HG02885 (cell line): ENCODE data around the gene ARHGAP26.

ENCODE experiments used
- ATAC-seq: cut with Tn5 transposase; IDR thresholded peaks from one replicate; pipeline ENCODE4 v1.9.1; 2021; ENCODE audit warnings: mild to moderate bottlenecking; ENCODE audit not compliant: unreplicated experiment, poor library complexity

ARHGAP26 gene

DNA sequence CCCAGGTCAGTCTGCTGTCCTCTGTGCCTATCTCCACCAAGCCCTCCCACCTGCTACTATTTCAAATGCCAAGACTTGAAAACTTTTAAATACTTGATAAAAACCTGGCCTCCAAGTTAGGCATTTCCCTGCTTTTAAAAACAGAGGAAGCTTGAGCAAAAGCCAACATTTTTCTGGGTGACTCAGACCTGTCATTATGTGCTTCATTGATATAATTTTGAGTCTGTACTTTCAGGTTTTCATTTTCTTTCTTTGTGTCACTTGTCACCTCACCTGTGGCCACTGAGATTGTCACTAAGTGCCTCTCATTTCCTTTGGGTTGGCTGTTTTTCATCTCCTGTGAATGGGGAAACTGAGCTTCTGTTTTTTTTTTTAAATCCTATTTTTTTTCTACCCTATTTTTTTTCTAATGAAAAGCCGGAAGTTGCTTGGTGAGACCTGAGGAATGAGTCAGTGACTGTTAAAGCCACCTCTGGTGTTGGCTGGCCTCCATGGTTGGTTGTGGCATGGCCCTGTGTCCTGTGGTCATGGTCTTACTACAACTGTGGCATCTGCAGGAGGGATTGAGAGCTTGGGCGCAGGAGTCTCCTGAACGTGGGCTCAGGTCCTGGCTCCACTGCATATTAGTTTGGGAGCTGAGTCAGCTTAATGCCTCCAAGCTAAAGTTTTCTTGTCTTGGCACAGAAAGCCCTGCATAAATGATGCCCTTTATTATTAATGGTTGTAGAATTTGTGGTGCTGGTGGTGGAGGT lies 56.7 kb downstream of the ARHGAP26 start:
- no peak for ATAC-seq

- ATAC-seq = no peak
Observed at GRCh38 chr5:142827934-142828576, 57.9 kb downstream of the ARHGAP26 start.

GRCh38 chr5:142828797-142829535 lies 58.8 kb downstream of the ARHGAP26 start:
- no peak for ATAC-seq

- no peak for ATAC-seq
Observed at GRCh38 chr5:142829801-142830220, 59.6 kb downstream of the ARHGAP26 start.

DNA sequence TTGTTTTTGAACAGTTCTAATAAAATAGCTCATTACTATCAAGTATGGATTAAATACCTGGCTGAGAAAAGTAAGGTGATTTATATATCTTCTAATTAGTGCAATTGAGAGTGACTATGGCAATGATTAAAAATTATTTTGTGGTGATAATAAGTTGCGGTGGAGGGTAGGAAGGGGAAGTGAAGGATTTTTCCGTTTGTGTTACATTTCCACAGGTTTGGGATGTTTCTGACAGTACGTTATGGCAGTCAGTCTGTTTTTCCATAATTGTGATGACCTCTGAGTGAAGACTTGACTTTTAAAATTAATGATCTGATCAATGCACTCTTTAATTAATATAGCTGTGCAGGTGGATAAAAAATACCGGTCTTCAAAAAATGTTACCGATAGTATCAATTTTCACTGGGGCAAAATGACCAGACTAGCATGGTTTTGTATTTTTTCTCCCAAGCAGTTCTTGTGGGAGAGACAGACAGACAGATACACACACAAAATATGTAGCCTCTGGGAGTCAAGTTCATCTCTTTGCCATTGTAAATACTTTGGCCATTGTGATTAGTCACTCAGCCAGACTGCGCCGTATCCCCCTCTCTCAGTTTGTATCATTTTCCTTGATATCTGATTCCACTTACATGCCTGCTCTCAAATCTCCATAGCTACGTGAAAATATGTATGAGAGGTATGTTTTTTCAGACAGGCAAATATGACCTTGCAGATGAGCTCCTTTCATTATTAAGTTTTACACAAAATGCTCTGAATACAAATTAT lies 60.2 kb downstream of the ARHGAP26 start:
- ATAC-seq = no peak

DNA sequence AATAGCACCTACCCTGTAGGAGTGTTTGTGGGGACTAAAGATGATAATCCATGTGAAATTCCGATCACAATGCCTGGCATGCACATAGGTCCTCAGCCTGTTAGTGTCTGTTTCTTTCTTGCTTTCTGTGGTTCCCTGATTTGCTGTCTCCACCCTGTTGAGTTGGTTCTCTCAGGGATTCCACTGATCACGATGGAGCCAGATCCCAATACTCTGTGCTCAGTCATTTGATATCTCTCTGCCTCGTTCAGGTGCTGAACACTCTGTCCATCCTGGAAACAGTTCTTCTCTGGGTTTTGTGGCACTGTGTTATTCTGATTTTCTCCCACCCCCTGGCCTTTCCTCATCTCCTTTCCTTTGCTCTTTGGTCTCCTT lies 60.8 kb downstream of the ARHGAP26 start:
- ATAC-seq = no peak

- ATAC-seq = no peak
Observed at GRCh38 chr5:142832263-142832662, 62.1 kb downstream of the ARHGAP26 start.

- no peak for ATAC-seq
Observed at GRCh38 chr5:142833517-142834449, 63.6 kb downstream of the ARHGAP26 start.

DNA sequence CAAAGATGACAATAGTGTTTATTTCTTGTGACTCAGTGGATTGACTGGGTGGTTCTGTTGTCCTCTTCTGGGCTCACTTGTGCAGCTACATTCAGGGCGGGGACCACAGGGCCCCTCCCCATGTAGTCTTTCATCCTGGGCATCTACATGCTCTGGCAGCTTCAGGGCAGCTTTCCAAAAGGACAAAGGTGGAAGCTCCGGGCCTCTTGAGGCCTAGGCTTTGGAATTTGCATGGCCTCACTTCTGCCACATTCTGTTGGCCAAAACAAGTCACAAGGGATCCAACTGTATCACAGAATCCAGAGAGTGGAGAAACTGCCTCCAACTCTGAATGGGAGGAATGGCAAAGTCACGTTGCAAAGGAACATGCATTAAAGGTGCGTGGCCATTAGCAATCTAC lies 64.3 kb downstream of the ARHGAP26 start:
- no peak for ATAC-seq

- ATAC-seq = no peak
Observed at GRCh38 chr5:142835540-142835939, 65.4 kb downstream of the ARHGAP26 start.

DNA sequence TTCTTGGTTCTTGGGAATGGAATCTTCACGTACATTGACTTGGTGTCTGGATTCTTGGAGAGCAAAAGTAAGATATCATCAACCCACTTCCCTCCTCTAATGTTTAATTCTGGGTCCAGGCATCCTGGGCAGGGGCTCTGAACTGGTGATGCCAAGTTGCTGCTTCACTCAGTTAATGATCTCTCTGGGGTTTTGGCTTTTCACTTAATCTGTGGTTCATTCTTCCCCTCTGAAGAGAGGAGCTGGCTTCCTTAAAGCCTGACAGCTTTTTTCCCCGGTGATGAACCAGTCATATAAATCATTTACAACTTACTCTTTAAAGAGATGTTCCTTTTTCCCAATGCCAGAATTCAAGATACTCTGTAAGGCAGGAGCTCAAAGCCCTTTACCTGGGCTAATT lies 65.9 kb downstream of the ARHGAP26 start:
- no peak for ATAC-seq

DNA sequence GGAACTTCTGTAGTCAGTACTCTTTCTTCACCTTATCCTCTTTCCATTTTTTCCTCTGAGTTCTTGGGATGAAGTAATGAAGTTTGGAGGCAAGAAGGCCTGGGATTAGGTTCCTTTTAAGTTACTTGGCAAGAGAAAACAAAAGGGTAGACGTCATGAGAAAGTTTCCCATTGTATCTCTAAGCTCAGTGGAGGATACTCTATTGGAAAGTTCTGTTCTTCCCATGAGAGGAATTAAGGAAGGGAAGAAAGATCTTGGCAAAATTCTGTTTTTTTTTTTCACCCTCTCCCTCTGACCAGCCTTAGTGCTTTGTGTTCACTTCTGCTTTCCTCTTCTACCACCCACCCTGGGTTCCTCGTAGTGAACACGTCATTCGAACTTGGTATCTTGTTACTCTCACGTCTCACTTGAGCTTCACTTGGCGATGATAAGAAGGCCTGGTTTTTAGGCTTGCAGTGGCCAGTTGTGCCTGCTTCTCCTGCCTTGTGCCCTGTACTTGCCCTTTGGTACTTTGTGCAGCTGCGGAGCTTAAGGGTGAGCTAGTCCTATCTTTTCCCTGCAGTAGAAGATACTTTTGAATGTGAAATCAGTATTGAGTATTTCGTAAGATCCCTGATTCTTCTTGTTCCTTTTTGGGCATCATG lies 67.0 kb downstream of the ARHGAP26 start:
- ATAC-seq = no peak

DNA sequence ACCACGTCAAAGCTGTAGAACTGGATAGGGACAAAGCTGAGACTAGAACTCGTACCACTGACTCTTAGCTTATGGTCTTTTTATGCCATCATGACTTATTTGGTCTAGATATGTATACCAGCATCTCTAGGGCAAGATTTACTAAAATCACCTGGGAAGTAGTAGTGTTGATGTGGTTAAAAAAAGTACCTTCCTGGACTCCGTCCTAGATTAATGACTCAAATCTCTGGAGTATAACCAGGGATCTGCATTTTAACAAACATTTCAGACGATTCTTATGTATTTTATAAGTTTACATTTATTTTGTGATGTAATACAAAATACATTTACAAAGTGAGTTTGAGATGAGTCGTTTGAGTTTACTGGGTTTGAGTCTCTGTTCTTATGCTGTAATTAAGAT lies 68.7 kb downstream of the ARHGAP26 start:
- ATAC-seq = no peak

GRCh38 chr5:142839711-142840346 lies 69.7 kb downstream of the ARHGAP26 start:
- ATAC-seq = no peak

DNA sequence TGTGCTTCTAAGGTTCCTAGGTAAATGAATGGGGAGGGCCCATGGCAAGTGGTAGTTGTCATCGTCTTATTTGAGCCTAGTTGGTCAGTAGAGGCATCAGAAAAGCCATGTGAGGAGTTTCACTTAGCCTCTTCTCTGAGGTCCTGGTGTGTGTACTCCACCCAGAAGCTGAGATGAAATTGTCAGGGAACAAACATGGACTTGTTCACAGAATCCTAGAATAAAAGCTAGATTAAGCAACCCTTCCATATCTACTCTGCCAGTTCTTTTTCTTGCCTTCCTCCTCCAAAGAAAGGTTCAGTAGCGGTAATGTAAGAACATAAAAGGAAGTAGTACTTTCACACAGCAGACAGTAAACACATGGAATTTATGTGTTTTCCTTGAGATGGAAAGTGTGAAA lies 70.4 kb downstream of the ARHGAP26 start:
- ATAC-seq = no peak

DNA sequence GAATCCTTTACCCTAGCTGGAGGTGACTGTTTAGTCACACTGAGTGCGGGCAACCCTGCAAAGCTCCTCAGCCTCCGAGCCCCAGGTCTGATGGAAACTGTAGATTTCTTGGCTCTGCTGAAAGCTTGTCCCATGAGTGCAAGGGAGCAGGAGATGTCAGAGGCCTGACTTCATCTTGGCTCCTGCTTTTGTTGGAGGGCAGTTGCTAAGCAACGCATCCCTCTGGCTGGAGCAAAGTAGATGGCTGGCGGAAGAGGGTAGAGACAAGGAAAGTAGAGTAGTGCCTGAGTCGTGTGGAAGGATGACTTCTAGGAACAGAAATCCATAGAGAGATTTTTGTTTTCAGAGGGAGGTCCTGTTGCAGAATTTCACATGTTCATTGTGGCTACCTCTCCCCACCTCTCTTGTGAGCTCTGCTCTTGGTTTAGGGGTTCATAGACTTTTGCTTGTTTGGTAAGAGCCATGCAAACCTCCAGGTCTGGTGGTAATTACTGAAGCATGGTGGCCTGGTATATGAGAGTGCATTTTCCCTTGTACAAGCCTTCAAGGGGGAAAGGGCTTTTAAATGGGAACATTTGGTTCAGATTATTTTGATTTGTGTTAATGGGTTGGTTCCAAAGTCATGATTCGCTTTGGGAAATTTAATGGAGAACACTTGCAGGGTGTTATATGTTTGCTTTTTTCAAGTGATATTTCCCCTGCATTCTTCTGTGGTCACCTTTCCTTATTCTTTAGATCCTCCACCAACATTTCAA lies 71.5 kb downstream of the ARHGAP26 start:
- no peak for ATAC-seq

DNA sequence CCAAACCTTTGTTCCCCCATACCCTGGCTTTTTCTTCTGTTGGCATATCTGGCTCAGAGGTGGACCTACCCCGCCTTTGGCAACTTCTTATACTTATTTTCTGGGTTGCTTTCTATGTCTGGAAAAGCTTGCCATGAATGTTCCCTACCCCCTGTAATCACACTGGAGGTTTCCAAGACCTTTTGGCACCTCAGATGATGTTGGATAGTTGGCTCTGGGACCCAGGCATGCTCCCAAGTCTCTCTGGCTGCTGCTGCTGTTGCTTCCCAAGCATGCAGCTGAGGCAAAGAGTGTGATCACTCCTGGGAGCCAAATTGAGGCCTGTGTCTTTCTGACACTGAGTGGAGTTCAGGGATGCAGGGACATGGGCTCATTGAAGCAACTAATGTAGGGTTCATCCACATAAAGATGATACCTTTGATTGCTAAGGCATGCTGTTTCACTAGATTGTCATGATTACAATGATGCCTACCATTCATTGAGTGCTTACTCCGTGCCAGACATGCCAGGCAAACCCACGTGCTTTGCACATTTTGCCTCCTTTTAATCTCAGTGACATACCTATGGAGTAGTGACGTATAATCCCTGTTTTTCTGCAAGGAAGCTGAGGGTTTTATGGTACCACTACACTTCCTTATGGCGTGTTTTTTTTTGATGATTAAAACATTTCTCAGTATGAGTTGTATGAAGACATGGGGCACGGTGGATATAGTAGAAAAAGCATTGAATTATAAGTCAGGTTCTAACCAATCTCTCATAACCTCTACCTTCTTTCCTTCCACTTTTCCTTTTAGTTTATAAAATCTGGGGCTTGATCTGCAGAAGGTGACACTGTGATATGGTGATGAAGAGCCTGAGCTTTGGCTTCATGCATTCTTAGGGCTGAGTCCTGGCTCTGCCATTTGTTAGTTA lies 73.1 kb downstream of the ARHGAP26 start:
- ATAC-seq = no peak
